HL-60 (cell line): ENCODE measurements around the gene PDE11A.

Experiments used
- DNase-seq, 2 experiments: peaks; one replicate each; pipeline ENCODE4 v3.0.0-alpha.2; 2010 to 2020; ENCODE audit warnings: low read depth in 1 of 2, low spot score in 1 of 2
- H3K27ac ChIP-seq: fragments of 250-450 bp; sonication (Bioruptor Pico); replicated peaks from 2 replicates; pipeline ENCODE4 v1.5.1; 2020; ENCODE audit warnings: mild to moderate bottlenecking, moderate library complexity
- H3K27me3 ChIP-seq: fragments of 250-450 bp; sonication (Bioruptor Pico); 2 replicates; pipeline ENCODE4 v1.5.1; 2021; ENCODE audit warnings: mild to moderate bottlenecking, moderate library complexity; ENCODE audit not compliant: insufficient read depth, poor library complexity, severe bottlenecking
- H3K4me3 ChIP-seq: replicated peaks from 2 replicates; pipeline ENCODE4 v1.5.1; 2011; ENCODE audit warnings: mild to moderate bottlenecking, control low read depth, low read length; ENCODE audit not compliant: insufficient read depth
- CTCF ChIP-seq: IDR thresholded peaks from one replicate; pipeline ENCODE4 v1.5.1; 2011; ENCODE audit warnings: low read length, control low read depth, inconsistent platforms; ENCODE audit not compliant: insufficient read depth
- GABPA ChIP-seq: IDR thresholded peaks from 2 replicates; pipeline ENCODE4 v1.6.1; 2012; ENCODE audit warnings: low read depth
- POLR2AphosphoS5 ChIP-seq: IDR thresholded peaks from 2 replicates; pipeline ENCODE4 v1.6.1; 2012; ENCODE audit warnings: low read depth
- SPI1 ChIP-seq: IDR thresholded peaks from 2 replicates; pipeline ENCODE4 v1.6.1; 2012; ENCODE audit warnings: low read depth, mild to moderate bottlenecking, borderline replicate concordance
- TF ChIP-seq, protein P1 (sequence below): IDR thresholded peaks from 2 replicates; pipeline ENCODE4 v1.6.1; 2012; ENCODE audit warnings: low read depth; ENCODE audit not compliant: insufficient replicate concordance

The PDE11A gene

GRCh38 chr2:177880285-177880684, 192.3 kb downstream of the PDE11A start:
- Histone ChIP-seq H3K27ac (no peak overlapping the region), H3K27me3 (no peaks in the 10 kb centered on the region), H3K4me3 (no peak overlapping the region)
- no peak for DNase-seq
- TF ChIP-seq GABPA (no peak), CTCF (no peak), POLR2AphosphoS5 (no peak), SPI1 (no peak)
- TF ChIP-seq, protein P1, sequence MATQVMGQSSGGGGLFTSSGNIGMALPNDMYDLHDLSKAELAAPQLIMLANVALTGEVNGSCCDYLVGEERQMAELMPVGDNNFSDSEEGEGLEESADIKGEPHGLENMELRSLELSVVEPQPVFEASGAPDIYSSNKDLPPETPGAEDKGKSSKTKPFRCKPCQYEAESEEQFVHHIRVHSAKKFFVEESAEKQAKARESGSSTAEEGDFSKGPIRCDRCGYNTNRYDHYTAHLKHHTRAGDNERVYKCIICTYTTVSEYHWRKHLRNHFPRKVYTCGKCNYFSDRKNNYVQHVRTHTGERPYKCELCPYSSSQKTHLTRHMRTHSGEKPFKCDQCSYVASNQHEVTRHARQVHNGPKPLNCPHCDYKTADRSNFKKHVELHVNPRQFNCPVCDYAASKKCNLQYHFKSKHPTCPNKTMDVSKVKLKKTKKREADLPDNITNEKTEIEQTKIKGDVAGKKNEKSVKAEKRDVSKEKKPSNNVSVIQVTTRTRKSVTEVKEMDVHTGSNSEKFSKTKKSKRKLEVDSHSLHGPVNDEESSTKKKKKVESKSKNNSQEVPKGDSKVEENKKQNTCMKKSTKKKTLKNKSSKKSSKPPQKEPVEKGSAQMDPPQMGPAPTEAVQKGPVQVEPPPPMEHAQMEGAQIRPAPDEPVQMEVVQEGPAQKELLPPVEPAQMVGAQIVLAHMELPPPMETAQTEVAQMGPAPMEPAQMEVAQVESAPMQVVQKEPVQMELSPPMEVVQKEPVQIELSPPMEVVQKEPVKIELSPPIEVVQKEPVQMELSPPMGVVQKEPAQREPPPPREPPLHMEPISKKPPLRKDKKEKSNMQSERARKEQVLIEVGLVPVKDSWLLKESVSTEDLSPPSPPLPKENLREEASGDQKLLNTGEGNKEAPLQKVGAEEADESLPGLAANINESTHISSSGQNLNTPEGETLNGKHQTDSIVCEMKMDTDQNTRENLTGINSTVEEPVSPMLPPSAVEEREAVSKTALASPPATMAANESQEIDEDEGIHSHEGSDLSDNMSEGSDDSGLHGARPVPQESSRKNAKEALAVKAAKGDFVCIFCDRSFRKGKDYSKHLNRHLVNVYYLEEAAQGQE: no peak

- no peak overlapping the region for H3K27ac ChIP-seq
- TF ChIP-seq POLR2AphosphoS5 (no peak), GABPA (no peak), CTCF (no peak), SPI1 (no peak)
- TF ChIP-seq, protein P1: no peak
- H3K4me3 ChIP-seq: no peak overlapping the region
- no peaks in the 10 kb centered on the region for H3K27me3 ChIP-seq
- DNase-seq: no peak
Observed at GRCh38 chr2:177876950-177877349, 195.6 kb downstream of the PDE11A start.

- Histone ChIP-seq H3K4me3 (no peak overlapping the region), H3K27ac (no peak overlapping the region), H3K27me3 (no peaks in the 10 kb centered on the region)
- no peak for TF ChIP-seq GABPA
- no peak for TF ChIP-seq SPI1
- no peak for TF ChIP-seq CTCF
- no peak for TF ChIP-seq POLR2AphosphoS5
- TF ChIP-seq, protein P1: no peak
- no peak for DNase-seq
Observed at GRCh38 chr2:177874686-177875085, 197.9 kb downstream of the PDE11A start.
